ENCODE results near the gene ATXN2. TPM values are rescaled to one million over a fixed set of nuclear protein-coding genes. Genes with fewer than 3 reads are reported as not detected.

Gene ATXN2
- total and polyA plus RNA-seq, 9 of the 15 experiments (the other 6 are each of a cell fraction or from before 2014, with no cell fraction given) = 16.8 to 67.8 (median 29.3) TPM

DNA sequence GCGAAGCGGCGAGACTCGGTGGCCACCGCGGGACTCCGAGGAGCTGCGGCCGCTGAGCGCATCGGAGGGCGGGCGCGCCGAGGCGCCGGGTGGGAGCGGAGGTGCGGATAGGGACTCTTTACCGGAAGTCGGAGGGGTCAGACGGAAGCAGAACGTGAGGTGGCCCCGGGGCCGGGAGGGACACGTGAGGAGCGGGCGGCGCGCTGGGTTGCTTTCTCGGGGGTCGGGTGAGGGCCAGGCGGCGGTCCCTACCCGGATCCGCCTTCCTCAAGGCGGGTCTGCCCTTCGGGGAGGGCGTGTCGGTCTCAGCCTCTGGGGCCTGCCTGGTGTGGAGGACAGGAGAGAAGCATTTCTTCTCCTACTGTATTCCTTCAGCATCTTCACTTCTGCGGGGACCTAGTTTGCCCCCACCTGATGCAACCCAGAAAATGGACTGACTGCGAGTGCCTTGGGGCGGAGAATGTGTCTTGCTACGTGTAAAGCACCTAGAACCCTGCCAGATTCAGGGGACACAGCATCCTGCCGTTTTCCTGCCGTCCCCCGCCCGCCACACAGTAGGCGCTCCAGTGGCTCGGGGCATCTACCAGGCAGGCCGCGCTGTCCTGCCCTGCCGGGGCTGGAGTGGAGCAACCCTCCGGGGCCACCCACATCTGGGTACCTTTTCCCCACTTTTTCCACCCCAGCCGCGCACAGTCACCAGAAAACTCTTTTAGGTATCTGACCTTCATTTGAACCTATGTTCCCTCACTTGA, 514 bp upstream of the ATXN2 start (continued):
- TF ChIP-seq MGA (IDR thresholded peaks at IDR 0.05) (peak; percentile 47), CREB1 (IDR thresholded peaks at IDR 0.05) (0 out of 2 replicates have a peak, but pooled peaks have one; percentile 39), CREB1 (CRISPR knock-in tag; IDR thresholded peaks at IDR 0.05) (no peak; the same call in 1 of the 2 replicates), HIVEP1 (CRISPR knock-in tag; IDR thresholded peaks at IDR 0.05) (no peak), TEAD1 (CRISPR knock-in tag; IDR thresholded peaks at IDR 0.05) (peak in 1 of 2 experiments; percentile 54; a peak in 1 of 4 replicates), GABPA (tag; conservative IDR thresholded peaks at IDR 0.05; ENCODE audit: low read depth) (peak; percentile 100), MEF2A (IDR thresholded peaks at IDR 0.05; ENCODE audit: control insufficient read depth, low read depth, low read length) (no peak), STAG1 (CRISPR knock-in tag; IDR thresholded peaks at IDR 0.05; ENCODE audit: borderline replicate concordance) (no peak), SIN3A (IDR thresholded peaks at IDR 0.05; ENCODE audit: borderline replicate concordance in 2 of 2, control insufficient read depth in 1 of 2, low read depth in 2 of 2, low read length in 2 of 2) (peak in 1 of 2 experiments; percentile 75; a peak in 2 of 4 replicates)
- TF ChIP-seq, protein P1, sequence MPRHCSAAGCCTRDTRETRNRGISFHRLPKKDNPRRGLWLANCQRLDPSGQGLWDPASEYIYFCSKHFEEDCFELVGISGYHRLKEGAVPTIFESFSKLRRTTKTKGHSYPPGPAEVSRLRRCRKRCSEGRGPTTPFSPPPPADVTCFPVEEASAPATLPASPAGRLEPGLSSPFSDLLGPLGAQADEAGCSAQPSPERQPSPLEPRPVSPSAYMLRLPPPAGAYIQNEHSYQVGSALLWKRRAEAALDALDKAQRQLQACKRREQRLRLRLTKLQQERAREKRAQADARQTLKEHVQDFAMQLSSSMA (CRISPR knock-in tag; IDR thresholded peaks at IDR 0.05) = 0 out of 2 replicates have a peak, but pooled peaks have one; percentile 15

All from K562 (cell line).